Activated CD8-positive, alpha-beta memory T cell treated with anti-CD3 and anti-CD28 coated beads for 4 hours (primary cell): ENCODE data around the gene KLHL25.
"Not testable (repeated sequence)": the region's sequence is repeated elsewhere in the genome, so short reads cannot be mapped to it uniquely, and the experiment has no call there.

Experiments
- DNase-seq, 2 donors: peaks; one replicate each; pipeline ENCODE4 v3.0.0-alpha.2; 2020; ENCODE audit warnings: low read depth in 2 of 2

Gene KLHL25

DNA sequence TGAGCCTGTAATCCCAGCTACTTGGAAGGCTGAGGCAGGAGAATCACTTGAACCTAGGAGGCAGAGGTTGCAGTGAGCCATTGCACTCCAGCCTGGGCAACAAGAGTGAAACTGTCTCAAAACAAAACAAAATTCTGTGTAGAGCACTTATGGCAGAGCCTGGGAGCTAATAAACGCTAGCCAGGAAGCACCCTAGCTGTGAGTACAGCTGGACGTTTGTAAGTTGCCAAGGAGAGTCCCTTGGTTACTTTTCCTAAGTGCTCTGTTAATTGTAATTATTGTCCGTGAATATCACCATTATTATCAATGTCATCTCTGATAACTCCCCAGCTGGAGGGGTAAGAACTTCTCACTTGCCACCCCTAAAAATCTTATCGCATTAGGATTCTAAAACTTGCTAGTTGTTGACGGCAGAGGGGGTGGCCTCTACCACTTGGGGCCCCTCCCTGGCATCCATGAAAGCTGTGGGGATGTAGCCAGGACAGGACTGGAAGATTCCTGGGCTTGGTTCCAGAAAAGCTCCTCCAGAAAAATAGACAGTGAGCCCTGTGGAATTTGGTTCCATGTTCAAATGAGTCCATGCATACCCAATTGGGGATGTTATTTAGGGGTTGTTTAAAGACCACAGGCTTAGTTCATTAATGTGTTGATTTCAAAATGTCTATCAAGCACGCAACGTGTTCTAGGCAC lies 9.9 kb upstream of the KLHL25 start:
- no peak for DNase-seq

DNA sequence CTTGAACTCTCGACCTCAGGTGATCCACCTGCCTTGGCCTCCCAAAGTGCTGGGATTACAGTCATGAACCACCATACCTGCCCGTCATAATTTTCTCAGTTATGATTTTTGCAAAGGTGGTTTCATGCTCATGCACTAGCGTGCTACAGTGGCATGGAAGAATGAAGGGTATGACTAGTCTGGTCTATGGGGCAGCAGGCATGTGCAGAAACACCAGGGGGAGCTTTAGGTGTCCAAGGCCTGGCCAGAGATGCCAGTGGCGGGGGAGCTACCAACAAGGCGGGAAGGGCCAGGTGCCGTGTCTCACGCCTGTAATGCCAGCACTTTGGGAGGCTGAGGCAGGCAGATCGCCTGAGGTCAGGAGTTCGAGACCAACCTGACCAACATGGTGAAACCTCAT lies 7.9 kb upstream of the KLHL25 start:
- DNase-seq: not testable (repeated sequence)

DNA sequence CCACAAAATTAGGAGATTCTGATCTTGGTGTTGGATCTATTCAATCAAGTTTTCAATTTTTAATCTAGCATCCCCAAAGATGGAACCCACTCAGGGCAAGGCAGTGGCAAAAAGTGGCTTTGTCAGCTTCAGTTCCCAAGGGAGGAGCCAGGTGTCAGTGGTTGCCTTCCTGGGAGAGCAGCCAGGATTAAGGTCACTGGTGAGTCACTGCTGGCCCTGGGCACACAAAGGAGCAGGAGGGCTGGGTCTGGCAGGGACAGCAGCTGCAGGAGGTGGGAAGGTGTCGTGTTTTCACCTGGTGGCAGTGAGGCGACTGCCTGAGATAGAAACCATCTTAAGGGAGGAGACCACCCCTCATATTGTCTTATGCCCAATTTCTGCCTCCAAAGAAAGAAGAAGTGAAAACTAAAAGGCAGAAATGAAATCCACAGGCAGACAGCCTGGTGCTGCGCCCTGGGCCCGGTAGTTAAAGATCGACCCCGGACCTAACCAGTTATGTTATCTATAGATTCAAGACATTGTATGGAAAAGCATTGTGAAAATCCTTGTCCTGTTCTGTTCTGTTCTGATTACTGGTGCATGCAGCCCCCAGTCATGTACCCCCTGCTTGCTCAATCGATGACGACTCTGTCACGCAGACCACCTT lies 5.9 kb upstream of the KLHL25 start:
- DNase-seq: no peak

GRCh38 chr15:85796371-85796770 lies 1.6 kb upstream of the KLHL25 start:
- DNase-seq: not testable (repeated sequence)

DNA sequence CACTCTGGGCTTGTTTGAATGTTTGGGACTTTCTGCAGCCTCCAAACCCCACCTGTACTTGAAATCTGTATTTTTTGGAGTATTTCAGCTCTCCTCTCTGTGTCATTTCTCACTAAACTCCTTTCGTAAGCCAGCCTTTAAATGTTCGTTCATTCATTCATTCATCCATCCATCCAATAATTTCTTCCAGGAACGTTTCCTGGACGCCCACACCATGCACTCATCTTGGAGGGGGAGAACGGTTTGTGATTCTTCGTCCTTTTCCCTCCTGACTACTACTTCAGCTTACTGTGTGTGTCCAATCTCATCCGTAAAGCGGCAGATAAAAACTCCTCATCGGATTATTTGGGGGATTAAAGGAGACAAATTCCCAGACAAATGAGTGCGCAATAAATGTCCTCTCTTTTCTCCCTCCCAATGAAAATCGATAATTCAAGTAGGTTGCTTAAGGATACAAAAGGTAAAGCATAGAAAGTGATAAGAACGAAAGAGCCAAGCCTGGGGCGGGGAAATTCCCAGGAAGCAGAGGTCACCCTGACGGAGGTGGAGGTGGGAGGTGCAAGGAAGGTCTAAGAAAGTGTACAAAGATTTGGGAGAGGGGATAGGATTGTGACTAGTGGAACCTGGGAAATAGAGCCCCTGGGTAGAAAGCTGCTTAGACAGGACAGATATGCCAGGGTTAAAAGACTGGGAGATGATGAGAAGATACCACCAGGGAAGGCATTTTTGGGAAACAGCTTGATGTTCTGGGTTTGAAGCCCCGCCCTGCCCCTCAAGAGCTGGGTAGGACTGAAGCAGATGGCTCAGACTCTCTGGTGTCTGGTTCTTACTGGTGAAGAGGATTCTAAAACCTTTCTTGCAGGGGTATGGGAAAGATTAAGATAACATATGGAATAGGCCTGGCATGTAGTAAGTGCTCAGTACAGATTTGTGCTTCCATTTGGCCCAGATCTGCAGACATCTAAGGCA lies 896 bp upstream of the KLHL25 start:
- no peak for DNase-seq

DNA sequence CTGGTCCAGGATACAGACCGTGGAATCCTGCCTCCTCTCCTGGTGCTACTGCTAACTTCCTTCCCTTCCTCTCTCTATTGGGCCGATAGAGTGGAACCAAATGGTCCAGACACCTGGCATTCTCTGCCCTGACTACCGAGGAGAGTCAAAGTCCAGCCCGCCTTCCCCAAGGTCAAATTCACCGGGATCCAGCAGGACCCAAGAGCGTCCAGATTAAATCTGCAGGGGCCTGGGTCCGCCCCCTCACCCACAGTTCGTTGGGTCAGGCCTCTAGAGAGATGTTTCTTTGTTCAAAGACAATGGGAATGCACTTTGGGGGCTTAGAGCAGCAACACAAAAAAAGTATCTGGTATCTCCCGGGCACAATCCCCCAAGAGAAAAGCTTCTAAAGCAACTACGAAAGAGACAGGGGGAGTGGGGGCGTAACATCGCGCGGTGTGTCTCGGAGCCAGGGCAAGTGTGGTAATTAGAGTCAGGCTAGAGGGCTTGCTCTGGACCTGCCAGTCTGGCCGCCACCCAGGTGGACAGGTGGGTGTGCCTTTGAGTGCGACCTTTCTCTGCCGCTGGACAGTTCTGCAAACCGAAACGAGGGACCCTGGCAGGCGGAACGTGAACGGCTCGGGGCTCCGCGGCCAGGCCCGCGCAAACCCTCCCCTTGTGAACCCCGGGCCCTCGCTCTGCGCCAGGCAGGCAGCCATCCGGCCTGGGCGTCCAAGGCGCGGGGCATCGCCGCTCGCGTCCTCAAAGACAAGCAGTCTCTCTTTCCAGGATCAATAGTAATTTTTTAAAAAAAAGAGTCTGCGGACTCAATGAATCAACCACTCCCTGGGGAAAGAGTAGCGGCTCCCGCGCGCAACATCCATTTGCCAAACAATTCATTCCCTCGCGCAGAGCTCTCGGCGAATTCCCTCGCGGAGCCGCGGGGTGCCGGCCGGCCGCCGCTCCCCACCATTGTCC lies 806 bp downstream of the KLHL25 start:
- DNase-seq: peak in 1 of 2 donors; percentile 9

GRCh38 chr15:85792912-85793590 lies 1.7 kb downstream of the KLHL25 start:
- no peak for DNase-seq

- no peak for DNase-seq
Observed at GRCh38 chr15:85792102-85792731, 2.5 kb downstream of the KLHL25 start.

GRCh38 chr15:85789496-85789875 lies 5.2 kb downstream of the KLHL25 start:
- no peak for DNase-seq

DNA sequence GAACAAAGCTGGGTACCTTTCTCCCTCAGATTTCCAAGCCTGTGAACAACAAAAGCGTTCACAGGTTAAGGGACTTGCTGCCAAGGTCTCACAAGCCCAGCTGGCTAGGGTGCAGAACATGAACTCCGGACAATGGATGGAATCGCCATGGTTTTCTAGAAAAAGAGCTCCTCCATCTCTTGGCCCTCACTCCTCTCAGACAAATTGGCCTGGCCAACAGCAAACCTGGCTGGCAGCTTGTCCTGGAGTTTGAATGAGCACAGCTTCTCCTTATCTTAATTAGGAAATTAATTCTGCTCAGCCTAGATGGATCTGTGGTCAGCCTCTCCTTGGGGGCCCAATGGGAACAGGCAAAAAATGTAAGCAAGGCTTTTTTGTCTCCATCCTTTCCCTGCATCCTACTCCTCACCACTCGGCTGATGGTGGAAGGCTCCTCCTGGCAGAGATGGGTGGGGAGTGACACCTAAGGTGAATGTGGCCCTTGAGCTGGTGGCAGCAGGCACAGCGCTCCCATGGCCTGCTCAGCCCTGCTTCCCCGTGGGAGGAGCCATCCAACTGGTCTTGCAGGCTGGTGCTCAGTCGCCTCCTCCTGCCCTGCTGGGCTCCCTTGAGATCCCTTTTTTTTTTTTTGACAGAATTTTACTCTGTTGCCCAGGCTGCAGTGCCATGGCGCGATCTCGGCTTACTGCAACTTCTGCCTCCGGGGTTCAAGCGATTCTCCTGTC lies 5.8 kb downstream of the KLHL25 start:
- no peak for DNase-seq

DNA sequence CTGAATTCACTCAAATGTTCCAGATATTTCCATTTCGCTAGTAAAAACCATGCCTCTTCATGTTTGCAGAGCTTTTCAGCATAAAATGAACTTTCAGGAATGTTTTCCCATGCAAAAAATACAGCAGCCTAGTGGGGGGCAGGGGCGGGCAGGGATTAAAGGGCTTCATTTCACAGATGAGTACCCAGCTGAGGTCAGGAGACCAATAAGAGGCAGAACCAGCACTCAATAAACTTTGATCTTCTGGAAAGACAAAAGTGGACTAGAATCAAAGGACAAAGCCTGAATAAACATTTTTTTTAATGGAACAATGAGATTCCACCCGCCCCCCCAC lies 8.0 kb downstream of the KLHL25 start:
- no peak for DNase-seq

GRCh38 chr15:85785887-85786780 lies 8.6 kb downstream of the KLHL25 start:
- DNase-seq: no peak

DNA sequence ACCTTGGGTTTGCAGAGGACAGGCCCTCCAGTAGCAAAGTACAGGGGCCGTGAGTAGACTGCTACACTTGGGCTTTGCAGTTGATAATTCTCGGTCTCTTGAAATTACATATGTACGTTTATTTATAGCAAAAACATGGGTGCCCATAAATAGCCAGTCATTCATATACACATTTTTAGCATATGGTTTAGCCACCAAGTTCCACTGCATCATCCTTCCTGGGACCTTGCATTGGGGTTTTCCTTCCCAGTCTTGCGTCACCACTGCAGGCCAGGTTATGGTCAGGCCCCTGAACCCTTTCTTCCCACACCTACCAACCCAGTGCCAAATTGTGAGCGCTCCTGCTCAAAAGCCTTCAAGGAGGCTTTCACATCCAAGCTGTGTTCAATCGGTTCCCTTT lies 12.7 kb downstream of the KLHL25 start:
- no peak for DNase-seq

GRCh38 chr15:85781099-85781498 lies 13.6 kb downstream of the KLHL25 start:
- DNase-seq: no peak

- no peak for DNase-seq
Observed at GRCh38 chr15:85780225-85780985, 14.3 kb downstream of the KLHL25 start.

- no peak for DNase-seq
Observed at GRCh38 chr15:85779249-85779648, 15.5 kb downstream of the KLHL25 start.

DNA sequence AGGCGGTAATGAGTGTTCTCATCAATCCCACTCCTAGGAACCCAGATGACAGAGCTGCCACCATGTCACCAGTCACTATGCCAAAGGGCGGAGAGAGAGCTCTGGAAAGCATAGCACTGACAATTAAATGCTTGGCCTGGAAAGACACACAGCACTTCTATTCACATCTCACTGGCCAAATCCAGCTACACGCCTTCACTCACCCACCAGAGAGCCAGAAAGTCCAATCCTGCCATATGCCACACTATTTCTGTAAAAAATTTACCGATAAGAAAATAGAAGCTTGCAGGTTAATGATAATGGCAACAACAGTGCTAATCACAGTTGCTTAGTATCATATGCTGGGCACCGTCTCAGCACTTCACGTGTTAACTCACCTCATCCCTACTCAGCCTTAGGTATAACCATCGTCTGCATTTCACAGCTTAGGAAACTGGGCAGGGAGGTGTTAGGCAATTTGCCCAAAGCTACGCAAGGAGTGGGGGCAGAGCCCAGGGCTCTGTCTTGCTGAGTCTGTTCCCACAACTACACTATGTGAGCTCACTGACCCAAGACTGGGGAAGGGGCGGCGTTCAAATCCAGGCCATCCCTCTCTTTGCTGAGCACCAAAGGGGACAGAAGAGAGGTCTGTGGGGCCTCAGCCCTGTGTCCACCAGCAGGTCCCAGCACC lies 16.5 kb downstream of the KLHL25 start:
- DNase-seq: no peak
